Heart left ventricle (tissue), 16 donors: ENCODE data around the gene KLK1. TPM values are rescaled to one million over a fixed set of nuclear protein-coding genes. Genes with fewer than 3 reads are reported as not detected.

Experiments
- ATAC-seq, 4 donors: fragments of 200-7000 bp; cut with Tn5 transposase; one replicate each; pipeline ENCODE4 v1.9.1; 2020 to 2022; ENCODE audit warnings: moderate library complexity in 4 of 4, mild to moderate bottlenecking in 3 of 4, moderate number of reproducible peaks in 1 of 4
- DNase-seq, 5 donors: peaks; one replicate each; pipeline ENCODE4 v3.0.0-alpha.2; 2020
- H3K27ac ChIP-seq, 12 donors: fragments of 200-600 bp; sonication (generic) in 4 of 12; one replicate each; pipeline versions ENCODE4 v1.5.0 to v1.8.0; 2016 to 2022; ENCODE audit warnings: mild to moderate bottlenecking in 2 of 12
- H3K27me3 ChIP-seq, 9 donors: fragments of 200-600 bp; sonication (generic) in 2 of 9; one replicate each; pipeline versions ENCODE4 v1.5.1 to v1.8.0; 2016 to 2022; ENCODE audit warnings: mild to moderate bottlenecking in 3 of 9
- H3K36me3 ChIP-seq, 9 donors: fragments of 200-600 bp; sonication (generic) in 2 of 9; one replicate each; pipeline versions ENCODE4 v1.5.0 to v1.8.0; 2018 to 2022; ENCODE audit warnings: mild to moderate bottlenecking in 2 of 9
- H3K4me1 ChIP-seq, 12 donors: fragments of 200-600 bp; sonication (generic) in 4 of 12; one replicate each; pipeline versions ENCODE4 v1.5.0 to v1.8.0; 2016 to 2022; ENCODE audit warnings: mild to moderate bottlenecking in 3 of 12
- H3K4me3 ChIP-seq, 12 donors: fragments of 200-600 bp; sonication (generic) in 4 of 12; one replicate each; pipeline versions ENCODE4 v1.5.0 to v1.8.0; 2017 to 2022; ENCODE audit warnings: mild to moderate bottlenecking in 9 of 12, moderate library complexity in 4 of 12
- H3K9me3 ChIP-seq, 12 donors: fragments of 200-600 bp; sonication (generic) in 4 of 12; one replicate each; pipeline versions ENCODE4 v1.5.0 to v1.8.0; 2016 to 2022; ENCODE audit warnings: mild to moderate bottlenecking in 1 of 12
- CTCF ChIP-seq, 12 donors: fragments of 200-600 bp; sonication (generic) in 4 of 12; IDR thresholded peaks; one replicate each; pipeline versions ENCODE4 v1.5.0 to v1.8.0; 2018 to 2022; ENCODE audit warnings: antibody characterized with exemption in 12 of 12, mild to moderate bottlenecking in 5 of 12
- POLR2A ChIP-seq, 2 donors: fragments of 450-650 bp; IDR thresholded peaks; one replicate each; pipeline ENCODE4 v1.6.1; 2017; ENCODE audit warnings: antibody characterized with exemption in 2 of 2, mild to moderate bottlenecking in 2 of 2, moderate library complexity in 2 of 2
- WGBS, 4 donors: extraction: QIAGEN DNeasy Blood & Tissue Kit in 2 of 4; methylation state at CpG; one replicate each; pipeline versions ENCODE4 v1.1.5 to v1.1.7; 2013 to 2018; 5-methylcytosine and 5-hydroxymethylcytosine counted together
- intact Hi-C, 10 donors: fragments of 100-400 bp; cut with DNase I; formaldehyde crosslinking; loops; one replicate each; pipeline versions ENCODE4 v1.11.1 to v1.14.2; 2022
- polyA plus RNA-seq, 2 donors: library from polyadenylated mRNA; stranded (reverse); fragments of 200-250 nt; gene quantifications; one replicate each; pipeline ENCODE4 v1.2.3, GENCODE V29; 2013
- total RNA-seq, 9 donors: library from RNA; depleted of rRNA in 2 of 9; stranded (reverse); fragments of >200 nt in 2 of 9; fragmentation: NEBNext Ultra II Directional in 3 of 9; extraction: Animal tissue kit (Norgen Biotek cat#: 25700) in 3 of 9; gene quantifications; one replicate each; pipeline versions ENCODE4 v1.1.0 to v1.2.4, GENCODE V29; 2016 to 2023
- donor health status: ischemic (EF 13 %, LVEDD 7.1; RV severe dilation, severe dysfunction).
- donor health status: healthy with polysubstance abuse.
- donor health status: DM: no; HTN: yes; CAD: no.
- donor health status: DM: no; HTN: no; CAD: no.
- donor health status: ischemic (EF 25% LVEDD 6.9; RV normal size, moderate dysfunction).
- donor health status: ischemic (EF 25% LVEDD 5.7; RV mildly dilated, moderate dysfunction).
- donor health status: healthy.
- donor health status: DM: yes; HTN: yes; CAD: no.
- donor health status: ischemic (EF 35%, LVEDD 5.7; RV mildly dilated, moderate dysfunction).
- donor health status: nonischemic (EF 11% LVEDD 7.7; RV severe dilation, severe dysfunction).
- donor health status: DM: yes; HTN: yes; CAD: no.
- donor health status: PGD.
- donor health status: ischemic (EF 29% LVEDD 5.4; RV normal size, mild dysfunction).
- donor health status: nonischemic (EF 23%, LVEDD 6.1; RV moderate dilation, normal function).

The KLK1 gene
- total and polyA plus RNA-seq, 11 donors: 0.50 to 1.4 (median 0.58) TPM; not detected in 5

- no peak for ATAC-seq
- Histone ChIP-seq H3K36me3 (peaks cover 0 to 12% (median 5%) of the 10 kb centered on the region in 9 donors), H3K4me3 (no peak overlapping the region), H3K9me3 (no peaks in the 10 kb centered on the region), H3K27me3 (peaks cover 0 to 17% (median 0%) of the 10 kb centered on the region in 9 donors), H3K27ac (no peak overlapping the region), H3K4me1 (no peaks in the 10 kb centered on the region)
- TF ChIP-seq CTCF (IDR thresholded peaks at IDR 0.05): no peak
- no peak for TF ChIP-seq POLR2A (IDR thresholded peaks at IDR 0.05)
- WGBS, 4 donors: 78 to 83% (median 81%) methylated on average over 11 to 13 of the region's 13 CpGs
- DNase-seq: no peak
- intact Hi-C loops: no loop called here
Observed at GRCh38 chr19:50792272-50793250, 31.0 kb downstream of the KLK1 start.

GRCh38 chr19:50791594-50792271 is 31.9 kb downstream of the KLK1 start:
- intact Hi-C loops: no loop called here
- no peak for ATAC-seq
- WGBS, 4 donors: 74 to 81% (median 80%) methylated on average over 32 to 47 of the region's 47 CpGs

GRCh38 chr19:50790922-50791467 is 32.6 kb downstream of the KLK1 start:
- H3K36me3 ChIP-seq: peaks cover 0 to 3% (median 0%) of the 10 kb centered on the region in 9 donors
- ATAC-seq (no peak), DNase-seq (no peak)
- TF ChIP-seq CTCF (IDR thresholded peaks at IDR 0.05): no peak
- no peak for TF ChIP-seq POLR2A (IDR thresholded peaks at IDR 0.05)
- no peak overlapping the region for H3K27ac ChIP-seq
- no peaks in the 10 kb centered on the region for H3K4me1 ChIP-seq
- intact Hi-C loops: no loop called here
- peaks cover 0 to 17% (median 0%) of the 10 kb centered on the region in 9 donors for H3K27me3 ChIP-seq
- H3K4me3 ChIP-seq: no peak overlapping the region
- H3K9me3 ChIP-seq: no peaks in the 10 kb centered on the region
- 86 to 91% (median 90%) methylated on average over 6 of the region's 6 CpGs for WGBS, 4 donors

More at GRCh38 chr19:50791594-50792271, 31.9 kb downstream of the KLK1 start:
- no peak overlapping the region for H3K4me3 ChIP-seq
- no peaks in the 10 kb centered on the region for H3K4me1 ChIP-seq
- TF ChIP-seq CTCF (IDR thresholded peaks at IDR 0.05) (no peak), POLR2A (IDR thresholded peaks at IDR 0.05) (no peak)
- no peaks in the 10 kb centered on the region for H3K9me3 ChIP-seq
- peaks cover 0 to 4% (median 0%) of the 10 kb centered on the region in 9 donors for H3K36me3 ChIP-seq
- no peak for DNase-seq
- H3K27me3 ChIP-seq: peaks cover 0 to 17% (median 0%) of the 10 kb centered on the region in 9 donors
- no peak overlapping the region for H3K27ac ChIP-seq

GRCh38 chr19:50790396-50790795 is 33.2 kb downstream of the KLK1 start, which contains the start of gene ACP4:
Gene ACP4 (plus strand): TSS chr19:50790415. CDS start chr19:50790415, 0 bp downstream.
- peaks cover 0 to 17% (median 0%) of the 10 kb centered on the region in 9 donors for H3K27me3 ChIP-seq
- ATAC-seq (no peak), DNase-seq (no peak)
- intact Hi-C loops: no loop called here
- no peak within 1 kb of the TSS for H3K27ac ChIP-seq
- 86 to 96% (median 91%) methylated on average over 11 to 15 of the region's 15 CpGs for whole genome bisulfite sequencing, 4 donors
- H3K9me3 ChIP-seq: no peaks in the 10 kb centered on the region
- peaks cover 0 to 2% (median 0%) of the 10 kb centered on the region in 9 donors for H3K36me3 ChIP-seq
- TF ChIP-seq CTCF (IDR thresholded peaks at IDR 0.05) (no peak), POLR2A (IDR thresholded peaks at IDR 0.05) (no peak)
- no peaks in the 10 kb centered on the region for H3K4me1 ChIP-seq
- H3K4me3 ChIP-seq: no peak within 1 kb of the TSS
